Fibroblast of lung (primary cell): ENCODE results near the gene INTS11.

Experiments
- CTCF ChIP-seq, 2 donors: IDR thresholded peaks in 1 of 2; conservative IDR thresholded peaks in 1 of 2; 1 replicate in 1 of 2; 2 replicates in 1 of 2; pipeline ENCODE4 v1.5.1; 2011 to 2012; ENCODE audit warnings: low read length in 2 of 2, control low read depth in 1 of 2, inconsistent platforms in 1 of 2, low read depth in 1 of 2, mild to moderate bottlenecking in 1 of 2
- EZH2 ChIP-seq: IDR thresholded peaks from 2 replicates; pipeline ENCODE4 v1.5.1; 2012; ENCODE audit warnings: low read length, control low read depth, mild to moderate bottlenecking; ENCODE audit errors: missing control alignments

GRCh38 chr1:1338278-1338677, 13.8 kb upstream of the INTS11 start:
- no peak for TF ChIP-seq CTCF (conservative IDR thresholded peaks at IDR 0.05 in 1 of 2, IDR thresholded peaks at IDR 0.05 in 1 of 2; ENCODE audit: low read depth in 1 of 2, low read length in 2 of 2)
- no peak for TF ChIP-seq EZH2
